GM12875 (cell line): ENCODE measurements around the gene ADGRG7.
"Not testable (repeated sequence)": the region's sequence is repeated elsewhere in the genome, so short reads cannot be mapped to it uniquely, and the experiment has no call there.

Source experiments
- H3K4me3 ChIP-seq: one replicate; pipeline ENCODE4 v1.5.1; 2011; ENCODE audit warnings: low read depth, low read length, control low read depth
- CTCF ChIP-seq: IDR thresholded peaks from 2 replicates; pipeline ENCODE4 v1.5.1; 2011; ENCODE audit warnings: low read depth, mild to moderate bottlenecking, control low read depth, inconsistent platforms, low read length, moderate library complexity, borderline replicate concordance; ENCODE audit not compliant: insufficient read depth

Gene ADGRG7

DNA sequence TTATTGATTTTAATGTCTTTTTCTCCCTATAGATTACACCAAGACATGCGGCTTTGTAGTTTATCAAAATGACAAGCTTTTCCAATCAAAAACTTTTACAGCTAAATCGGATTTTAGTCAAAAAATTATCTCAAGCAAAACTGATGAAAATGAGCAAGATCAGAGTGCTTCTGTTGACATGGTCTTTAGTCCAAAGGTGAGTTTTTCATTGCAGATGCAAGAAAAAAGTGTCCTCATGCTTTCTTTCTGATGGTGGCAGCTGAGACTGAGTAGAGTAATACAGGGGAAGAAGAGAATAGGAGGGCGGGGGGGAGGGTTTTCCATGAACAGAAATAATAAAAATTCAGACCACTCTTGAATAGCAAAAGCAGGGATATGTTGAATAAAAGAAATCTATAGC, 36.5 kb downstream of the ADGRG7 start:
- no peak for TF ChIP-seq CTCF
- no peak overlapping the region for H3K4me3 ChIP-seq

DNA sequence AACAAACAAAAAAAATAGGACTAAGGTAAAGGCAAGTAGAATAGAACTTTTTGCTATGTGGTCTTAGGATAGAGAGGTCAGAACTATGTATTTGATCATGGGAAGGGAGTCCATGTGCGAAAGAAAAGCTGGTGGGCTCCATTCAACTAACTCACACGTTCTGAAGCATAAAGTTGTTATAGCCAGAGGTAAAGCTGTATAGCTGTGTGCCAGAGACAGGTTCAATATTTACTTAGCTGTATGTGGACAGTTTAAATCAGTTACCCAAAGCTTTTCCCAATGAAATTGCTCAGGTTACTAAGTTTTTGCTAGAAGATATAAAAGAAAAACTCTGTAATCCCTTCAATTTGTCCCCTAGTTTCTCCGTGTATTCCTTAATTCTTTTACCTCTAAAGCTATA, 37.8 kb downstream of the ADGRG7 start:
- H3K4me3 ChIP-seq, result no peak overlapping the region
- no peak for TF ChIP-seq CTCF

DNA sequence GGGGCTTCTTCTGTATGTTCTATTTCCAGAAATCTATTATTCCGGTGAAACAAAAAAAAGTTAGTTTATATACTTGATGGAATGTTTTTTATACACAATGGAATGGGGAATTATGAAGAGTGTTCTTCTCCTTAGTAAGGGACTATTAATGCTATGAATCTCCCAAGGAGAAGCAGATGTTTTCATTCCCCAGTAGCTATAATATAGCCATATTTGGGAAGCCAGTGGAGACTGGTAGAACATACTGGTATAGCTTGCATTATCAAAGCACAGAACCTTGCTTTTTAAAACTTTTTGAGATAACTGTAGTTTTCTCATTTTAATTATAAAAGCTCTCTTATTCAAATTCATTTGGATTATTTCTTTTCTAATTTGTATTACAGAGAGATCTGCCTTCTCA, 38.3 kb downstream of the ADGRG7 start:
- no peak overlapping the region for H3K4me3 ChIP-seq
- no peak for TF ChIP-seq CTCF

GRCh38 chr3:100650651-100651619, 41.5 kb downstream of the ADGRG7 start:
- no peak overlapping the region for H3K4me3 ChIP-seq
- TF ChIP-seq CTCF, result no peak

DNA sequence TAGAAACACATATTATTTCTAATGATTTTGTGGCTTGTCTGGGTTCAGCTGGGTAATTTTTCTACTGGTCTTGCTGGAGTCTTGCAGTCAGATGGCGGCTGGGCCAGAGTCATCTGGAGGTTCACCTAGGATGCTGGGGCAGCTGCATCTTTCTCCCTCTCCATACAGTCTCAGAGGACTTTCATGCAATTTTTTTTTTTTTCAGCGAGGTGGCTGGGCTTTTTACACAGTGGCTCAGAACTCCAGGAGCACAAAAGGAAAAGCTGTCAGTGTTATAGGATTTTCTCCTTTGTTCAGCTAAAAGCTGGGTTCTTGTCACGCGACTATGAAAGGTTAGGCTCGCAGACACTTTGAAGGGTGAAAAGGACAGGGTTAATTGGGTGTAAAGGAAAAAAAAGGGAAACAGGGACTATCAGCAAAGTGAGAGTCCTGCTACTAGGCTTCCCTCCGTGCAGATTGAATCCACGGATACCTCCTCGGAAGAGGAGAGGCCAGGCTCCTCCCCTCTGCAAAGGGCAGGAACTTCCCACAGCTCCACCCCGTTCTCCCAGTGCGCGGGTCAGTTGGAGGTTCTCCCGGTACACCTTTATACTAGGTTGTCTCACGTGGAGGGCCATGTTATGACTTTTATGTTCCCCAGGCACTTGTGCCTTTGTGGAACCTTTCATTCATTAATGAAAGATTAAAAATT, 44.3 kb downstream of the ADGRG7 start:
- no peak for TF ChIP-seq CTCF
- no peak overlapping the region for H3K4me3 ChIP-seq

GRCh38 chr3:100656945-100657344, 47.5 kb downstream of the ADGRG7 start:
- no peak for TF ChIP-seq CTCF
- H3K4me3 ChIP-seq, result no peak overlapping the region

GRCh38 chr3:100661294-100661693, 51.9 kb downstream of the ADGRG7 start:
- not testable (repeated sequence) for H3K4me3 ChIP-seq
